Measurements from ENCODE around the gene ALMS1. TPM values are rescaled to one million over a fixed set of nuclear protein-coding genes. Genes with fewer than 3 reads are reported as not detected.

ALMS1 gene
- total RNA-seq, 1 donor from 2014 or later = 20.0 TPM

DNA sequence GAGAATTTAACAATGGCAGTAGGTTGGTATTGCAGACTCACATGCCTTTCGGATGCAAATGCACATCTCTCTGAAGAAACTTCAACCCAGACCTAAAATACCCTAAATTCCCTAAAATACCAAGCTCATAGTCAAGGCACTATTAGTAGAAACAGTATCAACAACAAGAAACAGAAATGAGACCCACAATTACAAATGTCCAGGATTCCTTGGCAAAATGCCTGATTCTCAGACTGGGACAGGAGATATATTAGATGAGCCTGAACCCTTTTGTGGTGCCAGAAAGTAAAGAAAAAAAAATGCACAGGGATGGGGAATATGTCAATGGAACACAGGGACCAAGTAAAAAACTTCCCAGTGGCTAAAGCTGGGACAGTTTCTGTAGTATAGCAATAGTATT lies 179.3 kb downstream of the ALMS1 start:
- Mint-ChIP-seq H3K4me3 (ENCODE audit: unreplicated experiment) (no peak overlapping the region), H3K27me3 (ENCODE audit: low read depth) (no peaks in the 10 kb centered on the region), H3K4me1 (ENCODE audit: low read depth) (no peaks in the 10 kb centered on the region), H3K9me3 (ENCODE audit: low read depth) (no peaks in the 10 kb centered on the region), H3K36me3 (ENCODE audit: low read depth) (peaks cover 14% of the 10 kb centered on the region), H3K27ac (ENCODE audit: unreplicated experiment) (no peak overlapping the region)
- no peak for DNase-seq (ENCODE audit: low spot score)
- TF ChIP-seq, protein P1, sequence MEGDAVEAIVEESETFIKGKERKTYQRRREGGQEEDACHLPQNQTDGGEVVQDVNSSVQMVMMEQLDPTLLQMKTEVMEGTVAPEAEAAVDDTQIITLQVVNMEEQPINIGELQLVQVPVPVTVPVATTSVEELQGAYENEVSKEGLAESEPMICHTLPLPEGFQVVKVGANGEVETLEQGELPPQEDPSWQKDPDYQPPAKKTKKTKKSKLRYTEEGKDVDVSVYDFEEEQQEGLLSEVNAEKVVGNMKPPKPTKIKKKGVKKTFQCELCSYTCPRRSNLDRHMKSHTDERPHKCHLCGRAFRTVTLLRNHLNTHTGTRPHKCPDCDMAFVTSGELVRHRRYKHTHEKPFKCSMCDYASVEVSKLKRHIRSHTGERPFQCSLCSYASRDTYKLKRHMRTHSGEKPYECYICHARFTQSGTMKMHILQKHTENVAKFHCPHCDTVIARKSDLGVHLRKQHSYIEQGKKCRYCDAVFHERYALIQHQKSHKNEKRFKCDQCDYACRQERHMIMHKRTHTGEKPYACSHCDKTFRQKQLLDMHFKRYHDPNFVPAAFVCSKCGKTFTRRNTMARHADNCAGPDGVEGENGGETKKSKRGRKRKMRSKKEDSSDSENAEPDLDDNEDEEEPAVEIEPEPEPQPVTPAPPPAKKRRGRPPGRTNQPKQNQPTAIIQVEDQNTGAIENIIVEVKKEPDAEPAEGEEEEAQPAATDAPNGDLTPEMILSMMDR (IDR thresholded peaks at IDR 0.05) = no peak

DNA sequence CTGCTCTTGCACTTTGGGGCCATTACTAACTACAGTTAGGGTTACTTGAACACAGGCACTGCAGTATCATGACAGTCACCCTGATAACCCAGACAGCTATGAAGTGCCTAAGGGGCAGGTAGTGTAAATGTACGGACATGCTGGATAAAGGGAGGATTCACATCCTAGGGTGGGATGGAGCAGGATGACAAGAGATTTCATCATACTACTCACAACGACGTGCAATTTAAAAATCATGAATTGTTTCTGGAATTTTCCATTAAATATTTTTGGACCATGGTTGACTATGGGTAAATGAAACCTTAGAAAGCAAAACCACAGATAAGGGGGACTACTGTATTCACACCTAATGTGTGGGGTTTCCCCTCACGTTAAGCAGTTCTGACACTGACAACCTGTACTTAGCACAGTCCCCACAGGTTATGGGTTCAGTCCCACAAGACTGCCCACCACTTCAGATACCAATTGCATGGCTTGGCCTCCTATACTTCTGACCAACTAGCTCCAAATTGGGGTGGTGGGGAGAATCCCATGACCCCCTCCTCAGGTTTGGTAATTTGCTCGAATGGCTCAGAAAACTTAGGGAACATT lies 180.7 kb downstream of the ALMS1 start:
- no peak overlapping the region for H3K27ac Mint-ChIP-seq (ENCODE audit: unreplicated experiment)

DNA sequence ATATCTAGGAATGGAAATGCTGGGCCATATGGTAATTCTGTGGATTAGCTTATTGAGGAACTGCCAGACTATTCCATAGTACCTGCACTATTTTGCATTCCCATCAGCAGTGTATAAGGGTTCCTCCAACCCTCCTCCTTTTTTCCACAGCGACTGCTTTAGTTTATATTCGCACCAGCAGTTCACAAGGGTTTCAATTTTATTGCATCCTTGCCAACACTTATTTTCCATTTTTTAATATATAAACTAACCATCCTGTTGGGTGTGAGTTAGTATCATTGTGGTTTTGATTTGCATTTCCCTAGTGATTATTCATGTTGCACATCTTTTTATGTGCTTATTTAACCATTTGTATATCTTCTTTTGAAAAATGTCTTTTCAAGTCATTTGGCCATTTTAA lies 189.6 kb downstream of the ALMS1 start:
- Mint-ChIP-seq H3K27ac (ENCODE audit: unreplicated experiment) (no peak overlapping the region), H3K4me3 (ENCODE audit: unreplicated experiment) (no peak overlapping the region)

More for the DNA sequence above, 180.7 kb downstream of the ALMS1 start:
- Mint-ChIP-seq H3K4me1 (ENCODE audit: low read depth) (no peaks in the 10 kb centered on the region), H3K9me3 (ENCODE audit: low read depth) (no peaks in the 10 kb centered on the region), H3K27me3 (ENCODE audit: low read depth) (no peaks in the 10 kb centered on the region), H3K36me3 (ENCODE audit: low read depth) (peaks cover 9% of the 10 kb centered on the region), H3K4me3 (ENCODE audit: unreplicated experiment) (no peak overlapping the region)
- DNase-seq (ENCODE audit: low spot score) = no peak
- TF ChIP-seq, protein P1 (IDR thresholded peaks at IDR 0.05) = no peak

DNA sequence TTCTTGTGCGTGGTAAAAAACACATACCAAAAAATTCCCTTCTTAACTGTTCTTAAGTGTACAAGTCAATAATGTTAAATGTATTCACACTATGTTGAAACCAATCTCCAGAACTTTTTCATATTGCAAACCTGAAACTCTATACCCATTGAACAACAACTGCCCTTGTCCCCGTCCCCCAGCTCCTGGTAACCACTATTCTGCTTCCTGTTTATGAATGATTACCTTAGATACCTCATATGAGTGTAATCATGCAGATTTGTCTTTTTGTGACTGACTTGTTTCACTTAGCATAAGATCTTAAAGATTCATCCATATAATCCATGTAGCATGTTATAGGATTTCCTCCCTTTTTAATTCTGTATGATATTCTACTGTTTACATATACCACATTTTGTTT lies 196.7 kb downstream of the ALMS1 start:
- no peak for DNase-seq (ENCODE audit: low spot score)
- TF ChIP-seq, protein P1 (IDR thresholded peaks at IDR 0.05) = no peak
- no peaks in the 10 kb centered on the region for H3K4me1 Mint-ChIP-seq (ENCODE audit: low read depth)

More for the DNA sequence above, 189.6 kb downstream of the ALMS1 start:
- Mint-ChIP-seq H3K9me3 (ENCODE audit: low read depth) (peaks cover 16% of the 10 kb centered on the region), H3K36me3 (ENCODE audit: low read depth) (peaks cover 21% of the 10 kb centered on the region), H3K27me3 (ENCODE audit: low read depth) (no peaks in the 10 kb centered on the region), H3K4me1 (ENCODE audit: low read depth) (no peaks in the 10 kb centered on the region)
- TF ChIP-seq, protein P1 (IDR thresholded peaks at IDR 0.05) = no peak
- DNase-seq (ENCODE audit: low spot score) = no peak

DNA sequence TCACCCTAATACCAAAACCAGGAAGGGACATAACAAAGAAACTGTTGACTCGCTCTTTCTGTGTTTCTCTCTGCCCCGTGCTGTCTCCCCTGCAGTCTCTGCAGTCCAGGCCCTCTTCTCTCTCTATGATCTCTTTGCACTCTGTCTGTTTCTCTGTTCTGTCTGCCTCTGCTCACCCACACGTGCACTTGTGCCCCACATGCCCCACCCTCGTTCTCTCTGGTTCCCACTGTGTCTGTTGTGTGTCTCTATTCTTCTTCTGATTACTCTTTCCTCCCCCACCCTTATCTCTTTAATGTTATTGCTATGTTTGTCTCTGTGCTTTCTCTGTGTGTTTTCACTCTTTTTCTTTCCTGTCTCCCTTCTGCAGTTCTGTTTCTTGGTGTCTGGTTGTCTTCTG lies 202.5 kb downstream of the ALMS1 start:
- no peak for DNase-seq (ENCODE audit: low spot score)
- peaks cover 12% of the 10 kb centered on the region for H3K9me3 Mint-ChIP-seq (ENCODE audit: low read depth)
- TF ChIP-seq, protein P1 (IDR thresholded peaks at IDR 0.05) = no peak
- no peak overlapping the region for H3K4me3 Mint-ChIP-seq (ENCODE audit: unreplicated experiment)
- peaks cover 7% of the 10 kb centered on the region for H3K4me1 Mint-ChIP-seq (ENCODE audit: low read depth)
- H3K27me3 Mint-ChIP-seq (ENCODE audit: low read depth) = no peaks in the 10 kb centered on the region
- H3K27ac Mint-ChIP-seq (ENCODE audit: unreplicated experiment) = no peak overlapping the region
- H3K36me3 Mint-ChIP-seq (ENCODE audit: low read depth) = peaks cover 11% of the 10 kb centered on the region

More for the DNA sequence above, 196.7 kb downstream of the ALMS1 start:
- Mint-ChIP-seq H3K9me3 (ENCODE audit: low read depth) (peaks cover 34% of the 10 kb centered on the region), H3K36me3 (ENCODE audit: low read depth) (peaks cover 33% of the 10 kb centered on the region), H3K27ac (ENCODE audit: unreplicated experiment) (no peak overlapping the region), H3K27me3 (ENCODE audit: low read depth) (no peaks in the 10 kb centered on the region), H3K4me3 (ENCODE audit: unreplicated experiment) (no peak overlapping the region)
